22Rv1 (cell line): ENCODE measurements around the gene KAZN.

ENCODE experiments used
- ZFX ChIP-seq: fragments of 450-650 bp; IDR thresholded peaks from 2 replicates; pipeline ENCODE4 v1.6.1; 2017; ENCODE audit warnings: antibody characterized with exemption, borderline replicate concordance
- TF ChIP-seq, protein P1 (sequence below): fragments of 450-650 bp; IDR thresholded peaks from 2 replicates; pipeline ENCODE4 v1.5.1; 2017; ENCODE audit warnings: mild to moderate bottlenecking

DNA sequence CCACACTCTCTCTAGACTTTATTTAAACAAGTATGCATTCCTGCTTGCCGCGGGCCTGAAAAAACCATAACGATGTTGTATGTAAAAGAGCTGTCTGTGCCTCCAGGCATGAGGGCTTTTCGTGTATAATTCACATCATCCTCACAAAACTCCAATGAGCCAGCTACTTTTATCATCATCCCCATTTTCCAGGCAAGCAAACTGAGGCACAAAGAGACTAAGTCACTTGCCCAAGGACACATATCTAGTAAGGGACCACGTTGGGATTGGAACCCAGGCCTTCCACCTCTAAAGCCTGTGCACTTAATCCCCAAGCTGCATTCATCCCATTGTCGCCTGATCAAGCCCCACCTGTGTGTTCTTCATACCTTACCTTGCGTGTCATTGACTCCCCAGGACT, 226.9 kb downstream of the KAZN start:
- TF ChIP-seq ZFX, result no peak
- TF ChIP-seq, protein P1, sequence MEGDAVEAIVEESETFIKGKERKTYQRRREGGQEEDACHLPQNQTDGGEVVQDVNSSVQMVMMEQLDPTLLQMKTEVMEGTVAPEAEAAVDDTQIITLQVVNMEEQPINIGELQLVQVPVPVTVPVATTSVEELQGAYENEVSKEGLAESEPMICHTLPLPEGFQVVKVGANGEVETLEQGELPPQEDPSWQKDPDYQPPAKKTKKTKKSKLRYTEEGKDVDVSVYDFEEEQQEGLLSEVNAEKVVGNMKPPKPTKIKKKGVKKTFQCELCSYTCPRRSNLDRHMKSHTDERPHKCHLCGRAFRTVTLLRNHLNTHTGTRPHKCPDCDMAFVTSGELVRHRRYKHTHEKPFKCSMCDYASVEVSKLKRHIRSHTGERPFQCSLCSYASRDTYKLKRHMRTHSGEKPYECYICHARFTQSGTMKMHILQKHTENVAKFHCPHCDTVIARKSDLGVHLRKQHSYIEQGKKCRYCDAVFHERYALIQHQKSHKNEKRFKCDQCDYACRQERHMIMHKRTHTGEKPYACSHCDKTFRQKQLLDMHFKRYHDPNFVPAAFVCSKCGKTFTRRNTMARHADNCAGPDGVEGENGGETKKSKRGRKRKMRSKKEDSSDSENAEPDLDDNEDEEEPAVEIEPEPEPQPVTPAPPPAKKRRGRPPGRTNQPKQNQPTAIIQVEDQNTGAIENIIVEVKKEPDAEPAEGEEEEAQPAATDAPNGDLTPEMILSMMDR, result no peak
